ENCODE data around the gene PACS1.

PACS1 gene

DNA sequence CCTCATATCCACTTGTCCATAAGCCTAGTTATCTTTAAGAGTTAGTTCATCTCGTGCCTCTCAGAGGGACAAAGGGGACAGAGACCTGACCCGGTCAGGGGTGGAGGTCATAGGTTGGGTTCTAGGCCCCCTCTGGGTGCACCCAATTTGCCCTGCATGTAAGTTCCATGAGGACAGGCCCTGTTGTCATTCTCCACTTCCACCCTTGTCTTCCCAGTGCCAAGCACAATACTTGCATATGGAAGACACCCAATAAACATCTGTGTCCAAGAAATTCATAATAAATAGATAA is 220.2 kb downstream of the PACS1 start:
- H3K9me3 ChIP-seq (ENCODE audit: low read length): no peaks in the 10 kb centered on the region
- H3K79me2 ChIP-seq (ENCODE audit: insufficient read depth, low read length): no peaks in the 10 kb centered on the region
- H3K9ac ChIP-seq (ENCODE audit: low read length): no peak overlapping the region
- H3K4me3 ChIP-seq (ENCODE audit: low read depth, low read length, poor library complexity, severe bottlenecking): peak overlapping the region; percentile 71
- H3K27ac ChIP-seq (ENCODE audit: low read depth, low read length, poor library complexity, severe bottlenecking): no peak overlapping the region
- no peaks in the 10 kb centered on the region for H3K9me2 ChIP-seq (ENCODE audit: low read depth, low read length)
- no peak overlapping the region for H2AFZ ChIP-seq (ENCODE audit: low read length)
- H4K20me1 ChIP-seq (ENCODE audit: insufficient read depth, low read length): no peaks in the 10 kb centered on the region
- TF ChIP-seq EZH2 (IDR thresholded peaks at IDR 0.05; ENCODE audit: borderline replicate concordance, low read length): no peak
- TF ChIP-seq, protein P1, sequence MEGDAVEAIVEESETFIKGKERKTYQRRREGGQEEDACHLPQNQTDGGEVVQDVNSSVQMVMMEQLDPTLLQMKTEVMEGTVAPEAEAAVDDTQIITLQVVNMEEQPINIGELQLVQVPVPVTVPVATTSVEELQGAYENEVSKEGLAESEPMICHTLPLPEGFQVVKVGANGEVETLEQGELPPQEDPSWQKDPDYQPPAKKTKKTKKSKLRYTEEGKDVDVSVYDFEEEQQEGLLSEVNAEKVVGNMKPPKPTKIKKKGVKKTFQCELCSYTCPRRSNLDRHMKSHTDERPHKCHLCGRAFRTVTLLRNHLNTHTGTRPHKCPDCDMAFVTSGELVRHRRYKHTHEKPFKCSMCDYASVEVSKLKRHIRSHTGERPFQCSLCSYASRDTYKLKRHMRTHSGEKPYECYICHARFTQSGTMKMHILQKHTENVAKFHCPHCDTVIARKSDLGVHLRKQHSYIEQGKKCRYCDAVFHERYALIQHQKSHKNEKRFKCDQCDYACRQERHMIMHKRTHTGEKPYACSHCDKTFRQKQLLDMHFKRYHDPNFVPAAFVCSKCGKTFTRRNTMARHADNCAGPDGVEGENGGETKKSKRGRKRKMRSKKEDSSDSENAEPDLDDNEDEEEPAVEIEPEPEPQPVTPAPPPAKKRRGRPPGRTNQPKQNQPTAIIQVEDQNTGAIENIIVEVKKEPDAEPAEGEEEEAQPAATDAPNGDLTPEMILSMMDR (IDR thresholded peaks at IDR 0.05; ENCODE audit: low read length): no peak
- H3K27me3 ChIP-seq (ENCODE audit: insufficient read depth, low read length): no peaks in the 10 kb centered on the region
- peak overlapping the region; percentile 56; the same call in 1 of the 2 replicates for H3K4me2 ChIP-seq (ENCODE audit: low read length)
- peaks cover 22% of the 10 kb centered on the region for H3K4me1 ChIP-seq (ENCODE audit: insufficient read depth, low read length, severe bottlenecking)
- H3F3A ChIP-seq (ENCODE audit: insufficient read depth, low read length): no peaks in the 10 kb centered on the region
- no peaks in the 10 kb centered on the region for H3K36me3 ChIP-seq (ENCODE audit: insufficient read depth, low read length)

DNA sequence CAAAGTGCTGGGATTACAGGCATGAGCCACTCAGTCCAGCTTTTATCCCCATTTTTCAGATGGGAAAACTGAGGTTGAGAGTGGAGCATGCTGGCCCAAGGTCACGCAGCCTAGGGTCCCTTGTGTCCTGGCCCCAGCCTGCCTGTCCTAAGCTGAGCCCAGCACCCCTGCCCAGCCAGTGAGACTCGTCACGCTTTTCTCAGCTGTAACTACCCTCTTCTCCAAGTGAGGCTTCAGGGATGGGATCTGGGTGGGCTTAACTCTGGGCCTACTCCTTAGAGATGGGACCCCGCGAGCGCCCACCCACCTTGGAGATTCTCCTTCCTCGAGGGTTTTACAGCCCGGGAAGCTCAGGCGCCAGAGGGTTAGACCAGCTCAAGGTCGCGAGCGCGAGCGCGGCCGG is 221.2 kb downstream of the PACS1 start:
- no peaks in the 10 kb centered on the region for H3K9me2 ChIP-seq (ENCODE audit: low read depth, low read length)
- peaks cover 22% of the 10 kb centered on the region for H3K4me1 ChIP-seq (ENCODE audit: insufficient read depth, low read length, severe bottlenecking)
- no peaks in the 10 kb centered on the region for H3K27me3 ChIP-seq (ENCODE audit: insufficient read depth, low read length)
- H4K20me1 ChIP-seq (ENCODE audit: insufficient read depth, low read length): no peaks in the 10 kb centered on the region
- no peaks in the 10 kb centered on the region for H3K36me3 ChIP-seq (ENCODE audit: insufficient read depth, low read length)
- no peak overlapping the region for H2AFZ ChIP-seq (ENCODE audit: low read length)
- no peak overlapping the region for H3K4me3 ChIP-seq (ENCODE audit: low read depth, low read length, poor library complexity, severe bottlenecking)
- no peak overlapping the region for H3K27ac ChIP-seq (ENCODE audit: low read depth, low read length, poor library complexity, severe bottlenecking)
- H3K9ac ChIP-seq (ENCODE audit: low read length): no peak overlapping the region
- no peaks in the 10 kb centered on the region for H3K79me2 ChIP-seq (ENCODE audit: insufficient read depth, low read length)
- H3F3A ChIP-seq (ENCODE audit: insufficient read depth, low read length): no peaks in the 10 kb centered on the region
- H3K4me2 ChIP-seq (ENCODE audit: low read length): no peak overlapping the region
- H3K9me3 ChIP-seq (ENCODE audit: low read length): no peaks in the 10 kb centered on the region
- TF ChIP-seq, protein P1 (IDR thresholded peaks at IDR 0.05; ENCODE audit: low read length): no peak
- TF ChIP-seq EZH2 (IDR thresholded peaks at IDR 0.05; ENCODE audit: borderline replicate concordance, low read length): no peak

DNA sequence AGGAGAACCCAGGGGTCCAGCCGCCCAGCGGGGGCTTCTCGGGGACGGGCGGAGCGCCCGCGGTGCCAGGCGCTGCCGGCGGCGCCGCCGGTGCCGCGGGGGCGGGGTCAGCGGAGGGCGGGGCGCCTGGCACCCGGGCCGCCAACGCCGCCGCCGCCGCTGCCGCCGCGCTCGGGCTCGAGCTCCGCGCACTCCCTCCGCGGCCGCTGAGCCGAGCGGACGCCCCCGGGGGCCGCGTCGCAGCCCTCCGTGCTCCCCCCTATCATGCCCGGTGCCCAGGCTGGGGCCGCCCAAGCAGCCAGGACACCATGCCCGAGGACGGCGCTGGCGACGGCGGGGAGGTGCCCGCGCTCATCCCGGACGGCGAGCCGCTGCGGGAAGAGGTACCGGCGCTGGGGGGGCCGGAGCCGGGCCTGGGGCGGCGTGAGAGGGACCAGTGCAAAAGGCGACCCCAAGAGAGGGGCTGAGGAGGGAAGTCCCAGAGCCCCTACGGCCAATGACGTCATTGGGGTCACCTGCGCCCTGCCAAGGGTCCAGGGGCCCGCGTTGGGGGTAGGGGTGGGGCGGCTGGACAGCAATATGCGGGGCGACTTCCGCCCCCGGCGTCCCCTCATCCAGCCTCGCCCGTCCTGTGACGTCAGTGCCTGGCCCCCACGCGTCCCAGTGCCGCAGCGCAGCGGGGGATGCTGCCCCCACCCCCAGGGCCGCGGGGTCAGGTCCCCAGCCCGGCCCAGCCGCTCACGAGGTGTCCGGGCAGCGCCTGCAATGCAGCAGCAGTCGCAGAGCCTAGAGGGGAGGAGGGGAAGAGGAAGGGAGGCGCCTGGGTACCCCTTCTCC is 221.9 kb downstream of the PACS1 start, which contains the start of gene TMEM151A:
Gene TMEM151A, plus strand, starts transcription at position 189 of the 837 bp plus-strand sequence. Its CDS starts 120 bp downstream, at position 309.
- H3K27me3 ChIP-seq (ENCODE audit: insufficient read depth, low read length): no peaks in the 10 kb centered on the region
- no peaks in the 10 kb centered on the region for H3K9me2 ChIP-seq (ENCODE audit: low read depth, low read length)
- no peak within 1 kb of the TSS for H2AFZ ChIP-seq (ENCODE audit: low read length)
- H4K20me1 ChIP-seq (ENCODE audit: insufficient read depth, low read length): no peaks in the 10 kb centered on the region
- H3K36me3 ChIP-seq (ENCODE audit: insufficient read depth, low read length): no peaks in the 10 kb centered on the region
- TF ChIP-seq EZH2 (IDR thresholded peaks at IDR 0.05; ENCODE audit: borderline replicate concordance, low read length): no peak
- TF ChIP-seq, protein P1 (IDR thresholded peaks at IDR 0.05; ENCODE audit: low read length): no peak
- no peak within 1 kb of the TSS for H3K9ac ChIP-seq (ENCODE audit: low read length)
- no peaks in the 10 kb centered on the region for H3K79me2 ChIP-seq (ENCODE audit: insufficient read depth, low read length)
- no peak within 1 kb of the TSS for H3K27ac ChIP-seq (ENCODE audit: low read depth, low read length, poor library complexity, severe bottlenecking)
- no peaks in the 10 kb centered on the region for H3K9me3 ChIP-seq (ENCODE audit: low read length)
- H3K4me3 ChIP-seq (ENCODE audit: low read depth, low read length, poor library complexity, severe bottlenecking): no peak within 1 kb of the TSS
- no peak within 1 kb of the TSS for H3K4me2 ChIP-seq (ENCODE audit: low read length)
- no peaks in the 10 kb centered on the region for H3F3A ChIP-seq (ENCODE audit: insufficient read depth, low read length)
- peaks cover 22% of the 10 kb centered on the region for H3K4me1 ChIP-seq (ENCODE audit: insufficient read depth, low read length, severe bottlenecking)

All from OCI-LY1 (cell line).